ENCODE measurements around the gene ITFG1.
"Not testable (repeated sequence)": the region's sequence is repeated elsewhere in the genome, so short reads cannot be mapped to it uniquely, and the experiment has no call there.

The ITFG1 gene

GRCh38 chr16:47395733-47396498 lies 64.9 kb downstream of the ITFG1 start:
- DNase-seq = no peak

- no peak for DNase-seq
These were observed 68.8 kb downstream of the ITFG1 start for GRCh38 chr16:47392081-47392480.

- DNase-seq = no peak
These were observed 72.2 kb downstream of the ITFG1 start for GRCh38 chr16:47388705-47389104.

- DNase-seq = no peak
These were observed 73.7 kb downstream of the ITFG1 start for GRCh38 chr16:47387026-47387734.

GRCh38 chr16:47386201-47386718 lies 74.6 kb downstream of the ITFG1 start:
- no peak for DNase-seq

GRCh38 chr16:47382362-47382761 lies 78.5 kb downstream of the ITFG1 start:
- no peak for DNase-seq

- DNase-seq = no peak
These were observed 83.7 kb downstream of the ITFG1 start for GRCh38 chr16:47377154-47377553.

- DNase-seq = no peak
These were observed 85.4 kb downstream of the ITFG1 start for GRCh38 chr16:47375423-47375822.

- DNase-seq = no peak
These were observed 86.2 kb downstream of the ITFG1 start for GRCh38 chr16:47374629-47375028.

GRCh38 chr16:47371271-47372014 lies 89.4 kb downstream of the ITFG1 start:
- DNase-seq = no peak

GRCh38 chr16:47370536-47370935 lies 90.3 kb downstream of the ITFG1 start:
- DNase-seq = no peak

GRCh38 chr16:47366228-47366627 lies 94.6 kb downstream of the ITFG1 start:
- no peak for DNase-seq

- DNase-seq = no peak
These were observed 97.1 kb downstream of the ITFG1 start for GRCh38 chr16:47363761-47364160.

GRCh38 chr16:47359478-47359877 lies 101.4 kb downstream of the ITFG1 start:
- DNase-seq = no peak

GRCh38 chr16:47358816-47359215 lies 102.0 kb downstream of the ITFG1 start:
- DNase-seq = no peak

- not testable (repeated sequence) for DNase-seq
These were observed 111.8 kb downstream of the ITFG1 start for GRCh38 chr16:47349029-47349428.

GRCh38 chr16:47347021-47347696 lies 113.7 kb downstream of the ITFG1 start:
- DNase-seq = not testable (repeated sequence)

- no peak for DNase-seq
These were observed 118.8 kb downstream of the ITFG1 start for GRCh38 chr16:47342055-47342454.

GRCh38 chr16:47330562-47330961 lies 130.3 kb downstream of the ITFG1 start:
- DNase-seq = not testable (repeated sequence)

GRCh38 chr16:47324309-47324708 lies 136.6 kb downstream of the ITFG1 start:
- DNase-seq = not testable (repeated sequence)

- DNase-seq = no peak
These were observed 137.6 kb downstream of the ITFG1 start for GRCh38 chr16:47323241-47323640.

- no peak for DNase-seq
These were observed 140.1 kb downstream of the ITFG1 start for GRCh38 chr16:47320546-47321310.

All from NCI-H1436 treated with DMSO at 0.1 percent for 48 hours (cell line).